ENCODE results near the gene FKBP15.

FKBP15 gene

GRCh38 chr9:113185271-113185670 lies 35.8 kb downstream of the FKBP15 start:
- no peaks in the 10 kb centered on the region for H3K9me3 ChIP-seq (ENCODE audit: control insufficient read depth, low read length)
- H3K4me1 ChIP-seq (ENCODE audit: control insufficient read depth, insufficient read depth, low read length, poor library complexity, severe bottlenecking), result no peaks in the 10 kb centered on the region
- no peaks in the 10 kb centered on the region for H3K27me3 ChIP-seq (replicated peaks; ENCODE audit: control insufficient read depth, insufficient read depth, low read length, poor library complexity, severe bottlenecking)
- no peak overlapping the region for H3K27ac ChIP-seq (ENCODE audit: insufficient read depth, low read length, poor library complexity, severe bottlenecking)
- peaks cover 80% of the 10 kb centered on the region for H3K36me3 ChIP-seq (ENCODE audit: control insufficient read depth, insufficient read depth, low read length)
- no peak overlapping the region for H3K4me3 ChIP-seq (ENCODE audit: insufficient read depth, low read depth, low read length, poor library complexity, severe bottlenecking)
- DNase-seq, result no peak

GRCh38 chr9:113184539-113184938 lies 36.5 kb downstream of the FKBP15 start:
- H3K27ac ChIP-seq (ENCODE audit: insufficient read depth, low read length, poor library complexity, severe bottlenecking), result no peak overlapping the region

GRCh38 chr9:113183956-113184488 lies 37.1 kb downstream of the FKBP15 start:
- Histone ChIP-seq H3K4me3 (ENCODE audit: insufficient read depth, low read depth, low read length, poor library complexity, severe bottlenecking) (no peak overlapping the region), H3K27ac (ENCODE audit: insufficient read depth, low read length, poor library complexity, severe bottlenecking) (no peak overlapping the region)

More at GRCh38 chr9:113184539-113184938, 36.5 kb downstream of the FKBP15 start:
- Histone ChIP-seq H3K36me3 (ENCODE audit: control insufficient read depth, insufficient read depth, low read length) (peaks cover 78% of the 10 kb centered on the region), H3K9me3 (ENCODE audit: control insufficient read depth, low read length) (no peaks in the 10 kb centered on the region), H3K4me3 (ENCODE audit: insufficient read depth, low read depth, low read length, poor library complexity, severe bottlenecking) (no peak overlapping the region), H3K4me1 (ENCODE audit: control insufficient read depth, insufficient read depth, low read length, poor library complexity, severe bottlenecking) (no peaks in the 10 kb centered on the region), H3K27me3 (replicated peaks; ENCODE audit: control insufficient read depth, insufficient read depth, low read length, poor library complexity, severe bottlenecking) (no peaks in the 10 kb centered on the region)
- DNase-seq, result no peak

GRCh38 chr9:113181165-113181564 lies 39.9 kb downstream of the FKBP15 start:
- H3K36me3 ChIP-seq (ENCODE audit: control insufficient read depth, insufficient read depth, low read length), result peaks cover 80% of the 10 kb centered on the region
- H3K9me3 ChIP-seq (ENCODE audit: control insufficient read depth, low read length), result no peaks in the 10 kb centered on the region
- no peak for DNase-seq
- H3K27ac ChIP-seq (ENCODE audit: insufficient read depth, low read length, poor library complexity, severe bottlenecking), result no peak overlapping the region
- no peak overlapping the region for H3K4me3 ChIP-seq (ENCODE audit: insufficient read depth, low read depth, low read length, poor library complexity, severe bottlenecking)
- no peaks in the 10 kb centered on the region for H3K27me3 ChIP-seq (replicated peaks; ENCODE audit: control insufficient read depth, insufficient read depth, low read length, poor library complexity, severe bottlenecking)
- no peaks in the 10 kb centered on the region for H3K4me1 ChIP-seq (ENCODE audit: control insufficient read depth, insufficient read depth, low read length, poor library complexity, severe bottlenecking)

More at GRCh38 chr9:113183956-113184488, 37.1 kb downstream of the FKBP15 start:
- Histone ChIP-seq H3K36me3 (ENCODE audit: control insufficient read depth, insufficient read depth, low read length) (peaks cover 80% of the 10 kb centered on the region), H3K4me1 (ENCODE audit: control insufficient read depth, insufficient read depth, low read length, poor library complexity, severe bottlenecking) (no peaks in the 10 kb centered on the region), H3K9me3 (ENCODE audit: control insufficient read depth, low read length) (no peaks in the 10 kb centered on the region), H3K27me3 (replicated peaks; ENCODE audit: control insufficient read depth, insufficient read depth, low read length, poor library complexity, severe bottlenecking) (no peaks in the 10 kb centered on the region)
- no peak for DNase-seq

- no peaks in the 10 kb centered on the region for H3K27me3 ChIP-seq (replicated peaks; ENCODE audit: control insufficient read depth, insufficient read depth, low read length, poor library complexity, severe bottlenecking)
- H3K4me1 ChIP-seq (ENCODE audit: control insufficient read depth, insufficient read depth, low read length, poor library complexity, severe bottlenecking), result no peaks in the 10 kb centered on the region
- DNase-seq, result no peak
- H3K36me3 ChIP-seq (ENCODE audit: control insufficient read depth, insufficient read depth, low read length), result peaks cover 82% of the 10 kb centered on the region
- no peaks in the 10 kb centered on the region for H3K9me3 ChIP-seq (ENCODE audit: control insufficient read depth, low read length)
- no peak overlapping the region for H3K4me3 ChIP-seq (ENCODE audit: insufficient read depth, low read depth, low read length, poor library complexity, severe bottlenecking)
- no peak overlapping the region for H3K27ac ChIP-seq (ENCODE audit: insufficient read depth, low read length, poor library complexity, severe bottlenecking)
Observed at GRCh38 chr9:113179839-113180238, 41.2 kb downstream of the FKBP15 start.

- DNase-seq, result no peak
- no peak overlapping the region for H3K4me3 ChIP-seq (ENCODE audit: insufficient read depth, low read depth, low read length, poor library complexity, severe bottlenecking)
- no peaks in the 10 kb centered on the region for H3K4me1 ChIP-seq (ENCODE audit: control insufficient read depth, insufficient read depth, low read length, poor library complexity, severe bottlenecking)
- no peak overlapping the region for H3K27ac ChIP-seq (ENCODE audit: insufficient read depth, low read length, poor library complexity, severe bottlenecking)
- H3K27me3 ChIP-seq (replicated peaks; ENCODE audit: control insufficient read depth, insufficient read depth, low read length, poor library complexity, severe bottlenecking), result no peaks in the 10 kb centered on the region
- no peaks in the 10 kb centered on the region for H3K9me3 ChIP-seq (ENCODE audit: control insufficient read depth, low read length)
- peaks cover 80% of the 10 kb centered on the region for H3K36me3 ChIP-seq (ENCODE audit: control insufficient read depth, insufficient read depth, low read length)
Observed at GRCh38 chr9:113178087-113178486, 43.0 kb downstream of the FKBP15 start.

GRCh38 chr9:113177251-113177650 lies 43.8 kb downstream of the FKBP15 start:
- no peak overlapping the region for H3K27ac ChIP-seq (ENCODE audit: insufficient read depth, low read length, poor library complexity, severe bottlenecking)
- H3K36me3 ChIP-seq (ENCODE audit: control insufficient read depth, insufficient read depth, low read length), result peaks cover 80% of the 10 kb centered on the region
- no peak for DNase-seq
- H3K27me3 ChIP-seq (replicated peaks; ENCODE audit: control insufficient read depth, insufficient read depth, low read length, poor library complexity, severe bottlenecking), result no peaks in the 10 kb centered on the region
- no peak overlapping the region for H3K4me3 ChIP-seq (ENCODE audit: insufficient read depth, low read depth, low read length, poor library complexity, severe bottlenecking)
- no peaks in the 10 kb centered on the region for H3K4me1 ChIP-seq (ENCODE audit: control insufficient read depth, insufficient read depth, low read length, poor library complexity, severe bottlenecking)
- no peaks in the 10 kb centered on the region for H3K9me3 ChIP-seq (ENCODE audit: control insufficient read depth, low read length)

GRCh38 chr9:113176803-113177202 lies 44.3 kb downstream of the FKBP15 start:
- Histone ChIP-seq H3K36me3 (ENCODE audit: control insufficient read depth, insufficient read depth, low read length) (peaks cover 76% of the 10 kb centered on the region), H3K9me3 (ENCODE audit: control insufficient read depth, low read length) (no peaks in the 10 kb centered on the region), H3K4me1 (ENCODE audit: control insufficient read depth, insufficient read depth, low read length, poor library complexity, severe bottlenecking) (no peaks in the 10 kb centered on the region), H3K4me3 (ENCODE audit: insufficient read depth, low read depth, low read length, poor library complexity, severe bottlenecking) (no peak overlapping the region), H3K27me3 (replicated peaks; ENCODE audit: control insufficient read depth, insufficient read depth, low read length, poor library complexity, severe bottlenecking) (no peaks in the 10 kb centered on the region), H3K27ac (ENCODE audit: insufficient read depth, low read length, poor library complexity, severe bottlenecking) (no peak overlapping the region)
- no peak for DNase-seq

- Histone ChIP-seq H3K9me3 (ENCODE audit: control insufficient read depth, low read length) (no peaks in the 10 kb centered on the region), H3K27ac (ENCODE audit: insufficient read depth, low read length, poor library complexity, severe bottlenecking) (no peak overlapping the region), H3K27me3 (replicated peaks; ENCODE audit: control insufficient read depth, insufficient read depth, low read length, poor library complexity, severe bottlenecking) (no peaks in the 10 kb centered on the region), H3K4me3 (ENCODE audit: insufficient read depth, low read depth, low read length, poor library complexity, severe bottlenecking) (no peak overlapping the region), H3K36me3 (ENCODE audit: control insufficient read depth, insufficient read depth, low read length) (peaks cover 88% of the 10 kb centered on the region), H3K4me1 (ENCODE audit: control insufficient read depth, insufficient read depth, low read length, poor library complexity, severe bottlenecking) (no peaks in the 10 kb centered on the region)
- DNase-seq, result no peak
Observed at GRCh38 chr9:113173341-113173740, 47.7 kb downstream of the FKBP15 start.

- Histone ChIP-seq H3K9me3 (ENCODE audit: control insufficient read depth, low read length) (no peaks in the 10 kb centered on the region), H3K36me3 (ENCODE audit: control insufficient read depth, insufficient read depth, low read length) (peaks cover 87% of the 10 kb centered on the region), H3K27ac (ENCODE audit: insufficient read depth, low read length, poor library complexity, severe bottlenecking) (no peak overlapping the region), H3K4me3 (ENCODE audit: insufficient read depth, low read depth, low read length, poor library complexity, severe bottlenecking) (no peak overlapping the region), H3K4me1 (ENCODE audit: control insufficient read depth, insufficient read depth, low read length, poor library complexity, severe bottlenecking) (no peaks in the 10 kb centered on the region), H3K27me3 (replicated peaks; ENCODE audit: control insufficient read depth, insufficient read depth, low read length, poor library complexity, severe bottlenecking) (no peaks in the 10 kb centered on the region)
- no peak for DNase-seq
Observed at GRCh38 chr9:113168809-113169208, 52.3 kb downstream of the FKBP15 start.

Measured in effector memory CD4-positive, alpha-beta T cell (primary cell).